Sigmoid colon (tissue), 4 donors: ENCODE measurements around the gene MON2.

Experiments
- EP300 ChIP-seq, 4 donors: sonication (generic); formaldehyde crosslinking; IDR thresholded peaks; one replicate each; pipeline ENCODE4 v1.6.1; 2017; ENCODE audit warnings: antibody characterized with exemption in 4 of 4
- POLR2A ChIP-seq, 2 donors: fragments of 450-650 bp; IDR thresholded peaks; one replicate each; pipeline ENCODE4 v1.6.1; 2016; ENCODE audit warnings: antibody characterized with exemption in 2 of 2, mild to moderate bottlenecking in 2 of 2, moderate library complexity in 2 of 2
- POLR2AphosphoS5 ChIP-seq, 4 donors: sonication (generic); formaldehyde crosslinking; IDR thresholded peaks; one replicate each; pipeline ENCODE4 v1.6.1; 2017; ENCODE audit warnings: antibody characterized with exemption in 4 of 4
- TF ChIP-seq, protein P1 (sequence below), 4 experiments: fragments of 450-650 bp in 3 of 4; fragments of 200-600 bp in 1 of 4; IDR thresholded peaks; one replicate each; pipeline ENCODE4 v1.5.1; 2016 to 2019; ENCODE audit warnings: antibody characterized with exemption in 4 of 4, mild to moderate bottlenecking in 3 of 4, moderate library complexity in 2 of 4

- TF ChIP-seq, protein P1, sequence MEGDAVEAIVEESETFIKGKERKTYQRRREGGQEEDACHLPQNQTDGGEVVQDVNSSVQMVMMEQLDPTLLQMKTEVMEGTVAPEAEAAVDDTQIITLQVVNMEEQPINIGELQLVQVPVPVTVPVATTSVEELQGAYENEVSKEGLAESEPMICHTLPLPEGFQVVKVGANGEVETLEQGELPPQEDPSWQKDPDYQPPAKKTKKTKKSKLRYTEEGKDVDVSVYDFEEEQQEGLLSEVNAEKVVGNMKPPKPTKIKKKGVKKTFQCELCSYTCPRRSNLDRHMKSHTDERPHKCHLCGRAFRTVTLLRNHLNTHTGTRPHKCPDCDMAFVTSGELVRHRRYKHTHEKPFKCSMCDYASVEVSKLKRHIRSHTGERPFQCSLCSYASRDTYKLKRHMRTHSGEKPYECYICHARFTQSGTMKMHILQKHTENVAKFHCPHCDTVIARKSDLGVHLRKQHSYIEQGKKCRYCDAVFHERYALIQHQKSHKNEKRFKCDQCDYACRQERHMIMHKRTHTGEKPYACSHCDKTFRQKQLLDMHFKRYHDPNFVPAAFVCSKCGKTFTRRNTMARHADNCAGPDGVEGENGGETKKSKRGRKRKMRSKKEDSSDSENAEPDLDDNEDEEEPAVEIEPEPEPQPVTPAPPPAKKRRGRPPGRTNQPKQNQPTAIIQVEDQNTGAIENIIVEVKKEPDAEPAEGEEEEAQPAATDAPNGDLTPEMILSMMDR (IDR thresholded peaks at IDR 0.05), result no peak
- TF ChIP-seq POLR2AphosphoS5 (IDR thresholded peaks at IDR 0.05), result no peak
- no peak for TF ChIP-seq POLR2A (IDR thresholded peaks at IDR 0.05)
- TF ChIP-seq EP300 (IDR thresholded peaks at IDR 0.05), result no peak
These were observed 64.0 kb downstream of the MON2 start for GRCh38 chr12:62530596-62530995.
